Peyer's patch (tissue), 4 donors: ENCODE results near the gene CCNG2.

ENCODE experiments used
- POLR2A ChIP-seq, 2 donors: fragments of 450-650 bp; IDR thresholded peaks; one replicate each; pipeline ENCODE4 v1.5.1; 2017; ENCODE audit warnings: antibody characterized with exemption in 2 of 2, mild to moderate bottlenecking in 2 of 2, moderate library complexity in 2 of 2
- TF ChIP-seq, protein P1 (sequence below), 6 experiments: fragments of 450-650 bp in 4 of 6; fragments of 200-600 bp in 2 of 6; sonication (generic) in 1 of 6; IDR thresholded peaks; one replicate each; pipeline ENCODE4 v1.5.1; 2017 to 2019; ENCODE audit warnings: antibody characterized with exemption in 6 of 6, mild to moderate bottlenecking in 3 of 6, moderate library complexity in 1 of 6

DNA sequence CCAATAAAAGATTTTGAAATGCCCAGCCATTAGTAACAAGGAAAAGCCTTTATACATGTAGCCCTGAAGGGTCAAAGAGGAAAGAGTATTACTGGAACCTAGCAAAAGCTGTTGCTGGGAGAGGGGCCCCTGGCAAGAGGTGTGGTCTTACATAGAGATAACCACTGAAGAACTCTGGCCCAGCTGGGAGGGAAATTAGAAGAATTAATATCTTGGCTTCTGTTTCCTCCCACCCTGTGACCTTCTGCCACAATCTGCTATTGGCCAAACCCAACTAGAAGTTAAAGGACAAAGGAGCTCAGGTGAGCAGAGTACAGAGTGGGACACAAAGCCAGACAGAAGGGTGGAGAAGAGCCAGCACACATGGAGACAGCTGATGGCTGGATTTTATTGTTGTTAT, 39.3 kb upstream of the CCNG2 start:
- TF ChIP-seq, protein P1, sequence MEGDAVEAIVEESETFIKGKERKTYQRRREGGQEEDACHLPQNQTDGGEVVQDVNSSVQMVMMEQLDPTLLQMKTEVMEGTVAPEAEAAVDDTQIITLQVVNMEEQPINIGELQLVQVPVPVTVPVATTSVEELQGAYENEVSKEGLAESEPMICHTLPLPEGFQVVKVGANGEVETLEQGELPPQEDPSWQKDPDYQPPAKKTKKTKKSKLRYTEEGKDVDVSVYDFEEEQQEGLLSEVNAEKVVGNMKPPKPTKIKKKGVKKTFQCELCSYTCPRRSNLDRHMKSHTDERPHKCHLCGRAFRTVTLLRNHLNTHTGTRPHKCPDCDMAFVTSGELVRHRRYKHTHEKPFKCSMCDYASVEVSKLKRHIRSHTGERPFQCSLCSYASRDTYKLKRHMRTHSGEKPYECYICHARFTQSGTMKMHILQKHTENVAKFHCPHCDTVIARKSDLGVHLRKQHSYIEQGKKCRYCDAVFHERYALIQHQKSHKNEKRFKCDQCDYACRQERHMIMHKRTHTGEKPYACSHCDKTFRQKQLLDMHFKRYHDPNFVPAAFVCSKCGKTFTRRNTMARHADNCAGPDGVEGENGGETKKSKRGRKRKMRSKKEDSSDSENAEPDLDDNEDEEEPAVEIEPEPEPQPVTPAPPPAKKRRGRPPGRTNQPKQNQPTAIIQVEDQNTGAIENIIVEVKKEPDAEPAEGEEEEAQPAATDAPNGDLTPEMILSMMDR (IDR thresholded peaks at IDR 0.05), result no peak
- no peak for TF ChIP-seq POLR2A (IDR thresholded peaks at IDR 0.05)
